Activated CD4-positive, alpha-beta T cell treated with anti-CD3 and anti-CD28 coated beads for 4 hours (primary cell): ENCODE data around the gene DUSP22.

Experiments
- DNase-seq, 2 donors: peaks; one replicate each; pipeline ENCODE4 v3.0.0-alpha.2; 2020

Gene DUSP22

DNA sequence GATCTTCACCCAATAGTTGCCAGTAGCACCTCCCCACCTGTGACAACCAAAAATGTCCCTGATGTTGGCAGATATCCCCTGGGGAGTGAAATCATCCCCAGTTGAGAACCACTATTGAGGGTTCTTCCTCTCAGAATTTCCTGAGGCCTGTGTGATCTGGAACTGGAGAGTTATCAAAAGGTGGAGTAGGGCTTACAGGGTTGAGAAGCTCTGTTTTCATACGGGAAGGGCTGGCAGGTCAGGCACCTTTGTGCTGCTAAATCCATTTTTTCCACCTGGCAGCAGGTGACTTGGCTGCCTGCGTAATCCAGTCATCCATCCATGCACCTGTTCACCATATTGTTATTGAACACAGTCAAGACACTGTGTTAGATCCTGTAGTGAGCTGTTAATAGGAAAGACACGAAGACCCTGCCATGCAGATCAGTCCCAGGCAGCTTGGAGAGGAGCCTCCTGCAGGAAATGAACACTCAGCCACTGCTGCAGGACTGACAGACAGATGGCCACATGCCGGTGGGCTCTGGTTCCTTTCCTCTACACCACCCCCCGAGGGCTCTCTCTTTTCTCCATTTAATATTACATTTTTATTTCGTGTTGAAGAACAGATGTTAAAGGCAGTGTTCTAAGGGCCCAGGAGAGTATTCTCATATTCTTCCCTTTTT lies 5.4 kb downstream of the DUSP22 start:
- no peak for DNase-seq

DNA sequence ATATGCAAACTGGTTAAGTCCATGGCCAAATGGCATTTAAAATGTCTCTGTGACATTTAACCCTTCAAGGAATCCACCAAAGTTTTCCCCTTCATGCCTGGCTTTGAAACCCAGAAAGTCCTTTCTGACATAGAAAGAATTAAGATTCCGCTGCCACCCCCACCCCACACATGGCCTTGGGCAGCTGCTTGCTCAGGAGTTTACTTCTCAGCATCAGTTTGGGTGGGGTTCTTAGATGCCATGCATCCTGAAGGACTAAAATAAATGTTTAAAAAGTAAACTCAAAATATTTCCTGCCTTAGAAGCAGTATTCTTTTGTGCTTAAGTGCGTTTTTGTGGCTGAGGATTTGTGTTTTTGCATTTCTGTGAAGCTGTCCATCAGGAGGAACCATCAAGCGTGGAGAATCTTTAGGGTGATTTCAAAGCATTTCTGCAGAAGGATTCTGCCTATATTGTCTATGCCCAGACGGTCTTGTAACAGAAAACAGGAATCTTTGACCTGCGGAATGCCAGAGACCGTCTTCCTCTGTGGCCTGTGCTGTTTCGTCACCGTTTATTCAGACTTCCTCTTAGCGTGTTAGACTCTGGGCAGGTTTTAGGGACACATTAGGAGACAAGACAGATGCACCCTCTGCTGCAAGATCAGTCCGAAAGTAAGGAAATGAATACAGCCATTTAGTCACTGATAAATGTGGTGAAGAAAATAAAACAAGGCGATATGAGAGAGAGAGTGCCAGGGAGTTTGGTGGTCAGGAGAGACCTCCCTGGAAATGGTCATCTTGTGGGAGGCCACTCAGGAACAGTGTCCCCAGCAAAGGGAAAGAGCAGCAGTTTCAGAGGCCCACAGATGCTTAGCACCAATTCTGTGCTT lies 6.2 kb downstream of the DUSP22 start:
- DNase-seq: no peak

DNA sequence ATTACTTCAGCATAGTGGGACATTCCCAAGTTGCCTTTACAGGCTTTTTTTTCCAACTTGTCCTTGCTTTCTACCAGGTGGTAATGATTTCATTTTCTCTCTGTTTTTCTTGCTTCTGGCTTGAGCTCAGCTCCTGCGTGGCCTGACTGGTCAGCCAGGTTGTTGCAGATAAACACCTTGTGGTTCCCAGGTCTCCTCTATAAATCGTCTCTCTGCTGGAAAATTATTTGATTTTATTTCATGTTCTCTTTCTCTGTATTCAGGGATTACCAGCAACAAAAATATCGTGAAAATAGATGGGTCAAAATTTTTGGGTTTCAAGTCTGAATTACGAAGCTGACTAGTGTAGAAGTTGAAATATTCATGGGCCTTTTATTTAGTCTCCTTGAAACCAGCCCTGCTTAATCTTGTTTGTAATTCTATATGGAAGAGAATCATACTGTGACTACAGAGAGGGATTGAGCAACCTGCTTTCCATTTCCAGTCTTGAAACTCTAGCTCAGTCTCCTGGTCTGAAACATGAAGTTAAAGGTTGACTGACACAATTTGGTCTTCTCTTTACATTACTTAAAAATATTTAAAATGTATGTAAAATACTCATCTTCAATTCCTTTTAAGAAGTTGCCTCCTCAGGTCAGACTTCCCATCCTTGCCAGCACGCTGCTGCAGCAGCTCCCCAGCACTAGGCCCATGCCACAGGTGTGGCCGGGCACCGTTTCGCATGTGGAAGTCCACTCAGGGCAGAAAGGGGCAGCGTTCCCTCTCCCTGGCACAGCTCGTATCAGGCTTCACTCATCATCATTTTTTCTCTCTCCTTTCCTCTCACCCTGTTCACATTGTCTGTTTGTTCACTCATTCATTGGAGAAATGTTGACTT lies 7.1 kb downstream of the DUSP22 start:
- no peak for DNase-seq

DNA sequence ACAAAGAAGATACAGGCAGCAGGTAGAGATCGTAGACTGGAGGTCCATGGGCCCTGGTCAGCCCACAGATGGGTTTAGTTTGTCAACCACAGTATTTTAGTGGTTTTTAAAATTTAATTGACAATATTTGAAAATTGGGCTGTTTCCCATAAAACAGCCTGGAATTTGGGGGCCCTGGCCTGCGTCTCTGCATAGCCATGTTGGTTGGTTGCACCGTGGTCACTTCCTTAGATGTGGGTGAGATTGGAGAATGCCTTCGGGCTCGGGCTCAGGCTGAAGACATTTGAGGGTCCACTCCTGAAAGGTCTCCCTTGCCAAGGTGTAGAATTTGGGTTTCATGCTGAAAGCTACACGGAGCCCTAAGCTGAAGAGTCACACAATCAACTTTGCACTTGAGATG lies 7.7 kb downstream of the DUSP22 start:
- no peak for DNase-seq

DNA sequence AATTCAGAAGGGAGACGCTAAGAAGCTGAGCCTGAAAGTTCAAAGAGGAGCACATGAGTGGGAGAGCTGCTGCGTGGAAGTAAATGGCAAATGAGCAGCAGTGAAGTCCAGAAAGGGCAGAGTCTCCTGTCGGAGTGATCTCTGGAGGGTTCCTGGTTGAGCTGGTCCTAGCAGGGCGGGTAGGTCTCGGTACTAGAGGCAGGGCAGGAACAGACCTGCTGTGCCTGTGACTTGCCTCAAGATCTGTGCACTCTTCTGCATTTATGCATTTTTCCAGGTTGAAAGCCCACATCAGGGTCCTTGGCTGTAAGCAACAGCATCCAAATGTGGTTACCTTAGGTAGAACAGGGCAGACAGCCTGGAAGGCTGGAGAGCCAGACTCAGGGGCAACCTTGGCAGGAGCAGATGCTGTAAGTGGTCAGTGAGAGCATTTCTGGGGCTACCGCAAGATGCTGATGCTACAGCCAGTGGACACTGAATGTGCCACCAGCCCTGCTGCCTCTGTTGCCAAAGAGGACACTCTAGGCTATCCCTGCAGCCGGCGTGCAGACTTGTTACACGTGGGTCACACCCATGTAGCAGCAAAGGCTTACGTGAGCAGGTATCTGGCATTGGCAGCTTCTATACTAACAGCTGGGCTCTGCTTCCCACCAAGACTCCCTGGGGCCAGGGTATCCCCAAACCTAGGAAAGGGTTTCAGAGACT lies 8.4 kb downstream of the DUSP22 start:
- DNase-seq: no peak

DNA sequence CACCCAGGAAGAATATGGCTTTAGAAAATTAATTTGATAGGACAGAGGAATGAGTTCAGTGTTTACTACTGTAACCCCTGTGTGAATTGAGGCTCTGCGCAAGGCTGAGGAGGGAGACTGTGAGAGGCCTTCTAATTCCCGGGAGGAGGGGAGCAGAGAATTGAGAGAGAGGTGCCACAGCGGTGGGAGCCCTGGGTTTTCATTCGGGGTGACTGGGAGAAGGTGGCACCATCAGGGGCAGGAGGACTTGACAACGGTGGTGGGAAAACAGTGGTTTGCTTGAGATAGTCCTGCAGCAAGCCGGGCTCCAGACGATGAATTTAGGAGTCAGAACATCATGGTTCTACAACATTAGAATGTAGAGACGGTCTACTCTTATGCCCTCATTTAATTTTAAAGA lies 9.2 kb downstream of the DUSP22 start:
- DNase-seq: no peak

DNA sequence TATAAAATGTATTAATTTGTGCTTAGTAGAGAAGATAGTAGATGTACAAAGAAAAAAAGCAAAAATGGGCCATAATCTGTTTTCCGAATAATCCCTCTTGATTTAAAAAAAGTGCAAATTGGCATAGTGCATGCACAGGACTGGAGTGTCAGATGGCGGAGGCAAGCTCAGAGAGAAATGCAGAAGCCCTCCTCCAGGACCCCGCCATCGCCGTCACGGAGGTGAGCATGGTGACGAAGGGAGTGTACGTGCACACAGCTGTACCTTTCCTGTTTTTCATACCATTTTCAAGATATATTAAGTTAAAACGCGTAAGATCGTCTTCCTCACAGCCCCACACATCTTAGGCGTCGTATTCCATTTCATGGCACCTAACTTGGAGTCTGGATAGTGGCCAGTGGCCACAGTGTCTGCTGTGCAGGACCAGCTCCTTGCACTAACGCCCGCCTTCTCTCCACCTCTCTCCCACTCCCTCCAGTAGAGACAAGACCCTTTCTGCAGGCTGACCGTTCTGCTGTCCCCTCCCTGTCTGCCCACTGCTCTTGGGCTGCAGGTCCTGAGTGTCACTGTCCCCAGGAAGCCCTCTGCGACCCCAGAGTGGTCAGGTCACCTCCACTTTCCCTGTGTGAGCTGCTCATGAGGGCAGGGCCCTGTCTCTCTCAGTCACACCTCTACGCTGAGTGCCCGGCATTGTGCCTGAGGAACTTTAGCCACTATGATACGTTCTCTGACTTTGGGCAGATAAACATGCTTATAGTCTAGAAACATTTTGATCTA lies 9.8 kb downstream of the DUSP22 start:
- no peak for DNase-seq

DNA sequence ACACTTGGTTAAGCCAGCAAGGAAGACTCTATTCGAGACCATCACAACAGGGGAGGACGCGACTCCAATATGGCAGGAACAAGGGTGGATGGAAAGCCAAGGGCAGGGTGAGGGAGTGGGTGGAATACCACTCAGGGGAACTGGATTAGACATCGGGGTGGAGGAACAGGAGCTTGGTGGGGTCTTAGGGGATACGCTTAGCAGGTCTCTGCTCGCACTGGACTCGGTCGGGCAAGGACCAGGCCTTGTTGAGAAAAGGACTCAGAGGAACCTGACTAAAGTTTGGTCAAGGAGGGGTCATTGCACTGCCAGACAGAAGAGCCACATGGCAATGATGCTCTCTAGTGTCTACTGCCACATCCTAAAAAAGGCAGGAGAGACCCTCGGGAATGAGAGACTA lies 10.5 kb downstream of the DUSP22 start:
- DNase-seq: no peak

DNA sequence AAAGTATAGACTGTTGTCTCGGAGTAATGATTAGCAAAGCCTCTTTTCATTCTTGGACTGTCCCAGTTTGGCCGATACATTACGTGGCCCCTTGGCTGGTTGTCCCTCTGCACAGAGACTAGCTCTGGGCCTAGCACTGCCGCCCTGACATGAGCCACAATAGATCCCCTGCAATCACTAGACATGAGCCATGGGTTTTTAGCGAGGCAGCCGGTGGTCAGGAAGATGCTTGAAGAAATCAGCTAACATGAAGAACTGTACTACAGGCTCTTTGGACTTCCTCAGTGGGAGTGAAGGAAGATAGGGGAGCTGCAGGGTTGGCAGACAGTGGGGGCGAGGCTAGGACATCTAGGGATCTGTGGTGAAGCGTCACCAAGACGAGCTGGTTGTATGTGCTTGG lies 11.0 kb downstream of the DUSP22 start:
- DNase-seq: no peak

DNA sequence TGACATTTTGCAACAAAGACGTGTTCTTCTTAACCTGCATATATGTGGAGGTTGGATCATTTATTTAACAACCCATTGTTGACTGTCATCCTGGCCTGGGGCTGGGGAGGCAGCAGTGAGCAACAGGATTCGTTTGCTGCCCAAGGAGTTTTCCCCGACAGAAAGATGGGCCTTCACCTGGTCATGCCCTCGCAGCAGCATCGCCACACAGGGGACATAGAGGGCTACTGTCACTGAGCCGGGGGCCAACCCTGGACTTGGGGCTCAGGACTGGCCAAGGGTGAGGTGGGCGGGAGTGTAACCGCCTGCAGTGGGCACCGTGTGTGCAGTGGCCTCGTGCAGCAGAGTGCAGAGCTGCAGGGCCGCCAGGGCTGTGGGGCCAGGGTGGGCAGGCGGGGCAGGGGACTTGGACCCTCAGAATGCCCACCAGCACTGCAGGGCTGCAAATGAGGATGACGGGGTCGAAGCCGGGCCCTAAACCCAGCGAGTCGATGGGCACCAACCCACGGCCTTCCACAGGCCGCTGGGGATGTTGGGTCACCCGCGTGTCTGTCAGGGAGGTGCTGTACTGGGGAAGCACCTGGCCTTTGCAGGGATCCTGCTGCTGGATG lies 11.8 kb downstream of the DUSP22 start:
- DNase-seq: no peak

DNA sequence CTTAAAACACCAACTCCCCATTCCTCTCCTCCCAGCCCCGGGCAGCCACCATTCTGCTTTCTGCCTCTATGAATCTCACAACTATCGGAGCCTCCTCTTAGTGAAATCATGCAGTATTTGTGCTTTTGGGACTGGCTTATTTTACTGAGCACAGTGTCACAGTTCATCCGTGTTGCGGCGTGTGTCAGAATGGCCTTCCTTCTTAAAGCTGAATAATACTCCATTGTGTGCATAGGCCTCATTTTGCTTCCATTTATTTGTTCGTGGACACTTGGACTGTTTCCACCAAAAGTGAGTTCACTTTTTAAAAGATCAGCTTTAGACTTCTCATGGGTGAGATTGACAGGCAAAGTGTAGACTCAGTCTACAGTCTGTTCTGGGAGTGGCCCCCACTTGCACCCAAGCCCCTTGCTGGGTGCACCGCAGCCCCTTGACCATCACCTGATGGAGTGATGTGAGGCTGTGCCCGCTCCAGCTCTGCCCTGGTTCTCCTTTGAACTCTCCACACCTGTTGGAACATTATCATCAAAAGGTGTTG lies 12.6 kb downstream of the DUSP22 start:
- DNase-seq: no peak

DNA sequence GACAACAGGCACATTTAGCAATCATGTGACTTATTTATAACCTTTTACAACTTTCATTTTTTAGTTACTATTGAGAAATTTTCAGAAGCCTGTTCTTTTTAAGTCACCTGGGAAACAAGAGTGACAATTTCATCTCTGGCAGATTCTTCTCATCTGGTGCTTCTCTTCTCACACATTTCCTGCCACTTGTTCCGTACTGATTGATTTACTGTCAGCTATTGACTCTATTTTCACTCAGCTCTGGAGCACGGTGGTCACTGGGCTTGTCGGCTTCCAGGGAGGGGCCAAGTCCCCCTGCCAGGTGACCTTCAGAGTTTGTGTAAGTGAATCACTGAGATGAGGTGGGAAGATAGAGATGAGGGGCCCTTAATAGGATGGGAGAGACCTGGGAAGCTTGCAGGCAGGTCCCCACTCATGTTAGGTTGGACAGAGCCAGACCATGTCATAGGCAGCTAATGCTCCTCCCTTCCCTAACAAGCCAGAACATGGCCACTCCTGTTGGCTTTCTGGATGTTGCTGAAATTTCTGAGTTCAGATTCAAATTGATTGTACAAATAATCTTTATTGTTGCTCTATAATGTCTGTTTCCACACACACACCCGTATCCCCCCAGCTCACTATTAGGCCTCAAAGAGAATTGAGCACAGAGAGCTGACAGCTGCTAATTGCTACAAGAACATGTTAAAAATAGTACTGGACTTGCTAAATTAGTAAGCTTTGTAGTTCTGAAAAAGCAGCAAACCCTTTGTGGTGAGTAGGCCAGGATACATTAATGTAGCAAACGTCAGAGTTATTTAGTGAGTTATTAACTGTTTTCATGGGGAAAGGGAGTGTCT lies 13.3 kb downstream of the DUSP22 start:
- DNase-seq: no peak

DNA sequence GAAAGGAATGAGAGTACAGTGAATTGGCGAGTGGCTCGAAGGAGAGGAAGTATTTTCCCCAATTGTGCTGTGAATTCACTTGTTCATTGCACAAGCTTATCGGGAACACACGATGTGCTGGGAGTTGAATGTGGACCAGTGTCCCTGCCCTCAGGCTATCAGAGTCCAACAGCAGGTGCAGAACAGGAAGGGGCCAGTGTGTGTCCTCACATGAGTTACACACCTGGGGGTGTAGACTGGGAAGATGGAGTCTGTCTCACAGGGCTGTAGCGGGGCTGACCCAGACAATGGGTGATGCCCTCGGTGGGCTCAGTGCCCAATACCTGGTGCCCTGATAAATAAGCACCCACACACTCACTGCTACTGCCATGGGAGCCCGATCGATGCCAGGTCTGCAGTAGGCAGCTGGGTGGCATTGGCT lies 14.4 kb downstream of the DUSP22 start:
- DNase-seq: no peak

DNA sequence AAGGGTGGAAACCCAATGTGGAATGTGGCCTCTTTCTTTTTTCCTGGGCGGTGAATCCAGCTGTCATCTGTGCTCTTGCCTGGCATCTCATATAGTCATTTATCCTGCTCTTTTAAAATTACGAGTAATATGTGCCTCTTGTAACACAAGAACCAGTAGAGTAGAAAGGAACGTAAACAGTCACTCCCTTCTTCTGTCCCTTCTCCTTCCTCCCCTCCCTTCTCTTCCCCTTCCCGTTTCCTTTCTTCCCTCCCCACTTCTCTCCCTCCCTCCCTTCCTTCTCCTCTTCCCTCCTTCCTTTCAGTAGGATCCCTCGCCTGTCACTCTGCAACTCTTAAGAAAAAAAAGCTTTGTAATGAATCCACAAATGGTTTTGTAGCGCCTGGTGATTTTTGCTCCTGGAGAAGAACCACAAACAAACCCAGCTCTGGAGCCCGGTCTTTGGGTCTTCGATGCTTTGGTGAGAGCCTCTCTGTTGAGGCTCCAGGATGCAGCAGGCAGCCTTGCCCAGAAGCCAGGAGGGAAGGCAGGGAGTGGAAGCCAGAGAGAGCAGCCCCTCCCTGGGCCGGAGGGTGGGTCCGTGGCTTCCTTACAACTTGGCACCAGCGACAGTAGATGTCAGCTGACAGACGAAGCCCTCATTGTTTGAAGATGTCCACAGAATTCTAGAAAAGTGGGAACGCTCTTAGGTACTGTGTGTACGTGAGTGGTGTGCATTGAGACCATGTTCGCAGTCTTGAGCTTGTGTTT lies 15.0 kb downstream of the DUSP22 start:
- DNase-seq: no peak

DNA sequence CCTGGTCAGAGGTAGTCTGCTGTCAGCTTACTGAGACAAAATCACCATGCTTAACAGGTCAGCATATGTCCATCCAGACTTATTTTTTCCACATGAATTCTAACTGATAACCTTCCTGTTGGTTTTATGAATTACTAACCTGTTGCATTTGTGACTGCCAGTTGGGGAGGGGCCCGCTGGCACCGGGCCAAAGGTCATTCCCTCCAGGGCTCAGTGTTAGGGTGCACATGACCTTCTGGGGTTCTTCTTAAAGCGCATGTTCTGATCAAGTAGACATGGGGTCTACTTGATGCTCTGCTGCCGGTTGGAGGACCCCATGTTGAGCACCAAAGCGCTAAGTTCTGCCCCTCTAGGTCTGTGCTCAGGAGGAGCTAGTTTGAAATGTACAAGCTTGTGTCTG lies 15.6 kb downstream of the DUSP22 start:
- DNase-seq: no peak

DNA sequence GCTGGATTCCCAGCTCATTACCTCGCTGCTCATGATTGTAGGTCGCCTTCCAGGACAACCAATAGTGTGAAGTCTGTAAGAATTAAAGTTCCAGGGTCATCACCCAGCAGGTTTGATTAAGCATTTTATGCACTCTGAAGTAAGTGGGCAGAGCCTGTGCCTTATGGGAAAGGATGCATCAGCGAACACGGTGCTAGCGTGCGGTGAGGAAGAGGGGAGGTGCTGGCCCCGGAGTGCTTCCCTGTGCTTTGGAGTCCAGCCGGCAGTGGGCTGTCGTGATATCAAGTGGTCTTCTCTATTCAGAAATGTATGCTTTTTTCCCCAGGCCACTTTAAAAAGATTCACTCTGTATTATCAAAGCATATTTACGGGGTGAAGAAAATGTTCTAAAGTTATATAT lies 16.0 kb downstream of the DUSP22 start:
- no peak for DNase-seq

DNA sequence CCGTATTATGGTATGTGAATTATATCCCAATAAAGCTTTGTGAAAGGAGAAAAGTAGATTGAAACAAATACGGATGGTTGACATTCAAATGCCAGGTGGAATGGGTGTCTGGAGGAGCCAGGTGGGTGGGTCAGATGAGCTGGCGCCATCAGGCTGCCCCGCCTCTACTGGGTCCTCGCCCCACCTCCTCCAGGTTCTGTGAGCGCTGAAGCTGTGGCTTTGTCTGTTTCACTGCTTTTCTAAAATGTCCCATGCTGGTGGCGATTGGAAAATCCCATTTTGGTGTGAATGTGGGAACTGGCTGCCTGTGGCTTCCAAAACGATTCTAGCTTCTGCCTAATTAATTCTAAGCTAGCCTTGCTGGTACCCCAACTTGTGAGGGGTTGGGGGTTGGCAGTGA lies 16.5 kb downstream of the DUSP22 start:
- DNase-seq: no peak

DNA sequence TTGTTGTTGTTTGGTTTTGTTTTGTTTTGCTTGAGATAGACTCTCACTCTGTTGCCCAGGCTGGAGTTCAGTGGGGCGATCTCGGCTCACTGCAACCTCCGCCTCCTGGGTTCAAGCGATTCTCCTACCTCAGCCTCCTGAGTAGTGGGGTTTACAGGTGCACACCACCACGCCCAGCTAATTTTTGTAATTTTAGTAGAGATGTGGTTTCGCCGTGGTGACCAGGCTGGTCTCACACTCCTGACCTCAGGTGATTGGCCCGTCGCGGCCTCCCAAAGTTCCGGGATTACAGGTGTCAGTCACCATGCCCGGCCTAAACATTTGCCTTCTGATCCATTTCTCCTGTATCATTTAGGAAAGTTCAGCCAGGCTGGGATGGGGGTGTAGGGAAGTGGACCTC lies 17.7 kb downstream of the DUSP22 start:
- DNase-seq: no peak

DNA sequence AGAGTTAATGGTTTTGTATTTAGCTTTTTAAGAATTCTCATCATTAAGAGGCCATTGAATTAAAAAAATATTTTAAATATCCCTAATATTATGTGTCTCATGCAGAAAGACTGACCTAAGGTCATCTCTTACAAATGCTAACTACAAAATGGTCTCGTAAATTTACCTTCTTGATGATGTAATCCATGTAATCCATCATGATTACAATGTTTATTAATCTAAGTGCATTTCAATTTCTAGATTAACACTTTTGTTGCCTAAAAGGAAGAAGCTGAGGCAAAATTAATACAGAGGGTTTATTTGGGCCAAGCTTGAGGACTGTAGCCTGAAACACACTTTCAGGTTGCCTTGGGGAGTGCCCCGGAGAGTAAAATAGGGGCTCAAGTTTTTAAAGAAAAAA lies 18.4 kb downstream of the DUSP22 start:
- DNase-seq: no peak
